OCI-LY3 (cell line): ENCODE measurements around the gene CTCF.
"Not testable (repeated sequence)": the region's sequence is repeated elsewhere in the genome, so short reads cannot be mapped to it uniquely, and the experiment has no call there.

ENCODE experiments used
- H2AFZ ChIP-seq: fragments of 200-600, 300-600 bp; shearing (Covaris generic); 2 replicates; pipeline ENCODE4 v1.6.0; 2014; ENCODE audit warnings: antibody characterized with exemption, low read depth, low read length
- H3K27ac ChIP-seq: fragments of 200-600, 300-600 bp; sonication (generic); 2 replicates; pipeline ENCODE4 v1.5.1; 2014; ENCODE audit warnings: mild to moderate bottlenecking, low read length, moderate library complexity, mixed read lengths
- H3K27me3 ChIP-seq: fragments of 200-600, 300-600 bp; sonication (generic); 2 replicates; pipeline ENCODE4 v1.6.1; 2014; ENCODE audit warnings: low read depth, low read length, mixed read lengths
- H3K36me3 ChIP-seq: fragments of 200-600, 300-600 bp; sonication (generic); replicated peaks from 2 replicates; pipeline ENCODE3; 2014; ENCODE audit warnings: low read depth, low read length, mixed read lengths
- H3K4me1 ChIP-seq: fragments of 300-600, 200-600 bp; sonication (generic); 2 replicates; pipeline ENCODE4 v1.6.1; 2014; ENCODE audit warnings: low read length, mixed read lengths
- H3K4me2 ChIP-seq: fragments of 200-600, 300-600 bp; sonication (generic); 2 replicates; pipeline ENCODE4 v1.6.1; 2014; ENCODE audit warnings: low read length, mixed read lengths
- H3K4me3 ChIP-seq: fragments of 300-600, 200-600 bp; sonication (generic); 2 replicates; pipeline ENCODE4 v1.5.1; 2014; ENCODE audit warnings: antibody characterized with exemption, mild to moderate bottlenecking, low read length, moderate library complexity
- H3K79me2 ChIP-seq: fragments of 300-600, 200-600 bp; shearing (Covaris generic); 2 replicates; pipeline ENCODE4 v1.6.1; 2014; ENCODE audit warnings: mild to moderate bottlenecking, low read length, mixed read lengths
- H3K9ac ChIP-seq: fragments of 300-600, 200-600 bp; shearing (Covaris generic); 2 replicates; pipeline ENCODE4 v1.6.0; 2014; ENCODE audit warnings: mild to moderate bottlenecking, low read length, moderate library complexity
- H3K9me3 ChIP-seq: fragments of 200-600, 300-600 bp; shearing (Covaris generic); 2 replicates; pipeline ENCODE4 v1.6.1; 2014; ENCODE audit warnings: low read length, mixed read lengths; ENCODE audit not compliant: insufficient read depth
- H4K20me1 ChIP-seq: fragments of 200-600, 300-600 bp; sonication (generic); 2 replicates; pipeline ENCODE4 v1.6.1; 2016; ENCODE audit warnings: low read length, mixed read lengths; ENCODE audit not compliant: insufficient read depth
- CTCF ChIP-seq: fragments of 200-600, 300-600 bp; sonication (generic); IDR thresholded peaks from 2 replicates; pipeline ENCODE4 v1.5.1; 2014; ENCODE audit warnings: antibody characterized with exemption, low read length, low read depth
- EZH2phosphoT487 ChIP-seq: fragments of 200-600 bp; shearing (Covaris generic); IDR thresholded peaks from 2 replicates; pipeline ENCODE4 v1.6.1; 2018; ENCODE audit warnings: antibody characterized with exemption, mixed run types, low read depth

Gene CTCF, protein sequence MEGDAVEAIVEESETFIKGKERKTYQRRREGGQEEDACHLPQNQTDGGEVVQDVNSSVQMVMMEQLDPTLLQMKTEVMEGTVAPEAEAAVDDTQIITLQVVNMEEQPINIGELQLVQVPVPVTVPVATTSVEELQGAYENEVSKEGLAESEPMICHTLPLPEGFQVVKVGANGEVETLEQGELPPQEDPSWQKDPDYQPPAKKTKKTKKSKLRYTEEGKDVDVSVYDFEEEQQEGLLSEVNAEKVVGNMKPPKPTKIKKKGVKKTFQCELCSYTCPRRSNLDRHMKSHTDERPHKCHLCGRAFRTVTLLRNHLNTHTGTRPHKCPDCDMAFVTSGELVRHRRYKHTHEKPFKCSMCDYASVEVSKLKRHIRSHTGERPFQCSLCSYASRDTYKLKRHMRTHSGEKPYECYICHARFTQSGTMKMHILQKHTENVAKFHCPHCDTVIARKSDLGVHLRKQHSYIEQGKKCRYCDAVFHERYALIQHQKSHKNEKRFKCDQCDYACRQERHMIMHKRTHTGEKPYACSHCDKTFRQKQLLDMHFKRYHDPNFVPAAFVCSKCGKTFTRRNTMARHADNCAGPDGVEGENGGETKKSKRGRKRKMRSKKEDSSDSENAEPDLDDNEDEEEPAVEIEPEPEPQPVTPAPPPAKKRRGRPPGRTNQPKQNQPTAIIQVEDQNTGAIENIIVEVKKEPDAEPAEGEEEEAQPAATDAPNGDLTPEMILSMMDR

DNA sequence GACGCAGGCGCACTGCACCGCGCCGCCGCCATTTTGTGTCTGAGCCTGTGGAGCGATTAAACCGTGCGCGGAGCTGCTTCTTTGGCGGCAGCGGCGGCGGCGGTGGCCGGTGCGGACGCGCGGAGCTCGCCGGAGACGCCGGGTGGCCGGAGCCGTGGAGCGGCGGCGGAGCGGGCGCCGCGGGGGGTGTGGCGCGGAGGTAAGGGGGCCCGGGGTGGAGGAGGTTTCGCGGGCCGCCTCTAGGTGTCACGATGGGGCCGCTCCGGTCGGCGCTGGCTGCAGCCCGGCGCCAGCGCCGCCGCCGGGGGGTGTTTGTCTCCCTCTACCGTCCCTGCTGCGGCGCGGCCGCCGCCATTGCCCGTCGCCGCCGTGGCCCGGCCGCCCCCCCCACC lies at the start of gene CTCF:
TSS of gene CTCF (plus strand) at position 1 of the 392 bp plus-strand sequence. CDS start 48,307 bp downstream, outside the sequence.
- peak within 1 kb of the TSS; percentile 90 for H3K4me3 ChIP-seq
- peak within 1 kb of the TSS; percentile 37 for H2AFZ ChIP-seq
- TF ChIP-seq EZH2phosphoT487 (no peak), CTCF (peak; percentile 41)
- 0 out of 2 replicates have a peak, but pooled peaks cover 7% of the 10 kb centered on the region for H4K20me1 ChIP-seq
- H3K27me3 ChIP-seq, result no peaks in the 10 kb centered on the region
- H3K9ac ChIP-seq, result peak within 1 kb of the TSS; percentile 97
- H3K27ac ChIP-seq, result peak within 1 kb of the TSS; percentile 95
- no peaks in the 10 kb centered on the region for H3K36me3 ChIP-seq
- no peaks in the 10 kb centered on the region for H3K9me3 ChIP-seq
- H3K79me2 ChIP-seq, result peaks cover 59% of the 10 kb centered on the region
- peak within 1 kb of the TSS; percentile 90 for H3K4me2 ChIP-seq
- peaks cover 37% of the 10 kb centered on the region for H3K4me1 ChIP-seq

DNA sequence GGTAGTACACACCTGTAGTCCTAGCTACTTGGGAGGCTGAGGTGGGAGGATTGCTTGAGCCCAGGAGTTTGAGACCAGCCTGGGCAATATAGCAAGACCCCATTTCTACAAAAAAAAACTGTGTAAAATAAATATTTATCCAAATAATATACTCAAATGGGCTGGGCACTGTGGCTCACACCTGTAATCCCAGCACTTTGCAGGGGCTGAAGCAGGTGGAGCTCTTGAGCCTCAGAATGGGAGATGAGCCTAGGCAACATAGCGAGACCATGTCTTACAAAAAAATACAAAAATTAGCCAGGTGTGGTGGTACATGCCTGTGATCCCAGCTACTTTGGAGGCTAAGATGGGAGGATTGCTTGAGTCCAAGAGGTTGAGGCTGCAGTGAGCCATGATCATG lies 48.4 kb upstream of the CTCF start:
- H4K20me1 ChIP-seq, H3K9me3 ChIP-seq, H3K27me3 ChIP-seq, H2AFZ ChIP-seq, H3K36me3 ChIP-seq, H3K79me2 ChIP-seq, H3K9ac ChIP-seq: not testable (repeated sequence)
- H3K27ac ChIP-seq, result peak overlapping the region; percentile 42
- peak overlapping the region; percentile 40 for H3K4me2 ChIP-seq
- H3K4me1 ChIP-seq, result peaks cover 53% of the 10 kb centered on the region
- H3K4me3 ChIP-seq, result 0 out of 2 replicates have a peak overlapping the region, but pooled peaks have one; percentile 7

DNA sequence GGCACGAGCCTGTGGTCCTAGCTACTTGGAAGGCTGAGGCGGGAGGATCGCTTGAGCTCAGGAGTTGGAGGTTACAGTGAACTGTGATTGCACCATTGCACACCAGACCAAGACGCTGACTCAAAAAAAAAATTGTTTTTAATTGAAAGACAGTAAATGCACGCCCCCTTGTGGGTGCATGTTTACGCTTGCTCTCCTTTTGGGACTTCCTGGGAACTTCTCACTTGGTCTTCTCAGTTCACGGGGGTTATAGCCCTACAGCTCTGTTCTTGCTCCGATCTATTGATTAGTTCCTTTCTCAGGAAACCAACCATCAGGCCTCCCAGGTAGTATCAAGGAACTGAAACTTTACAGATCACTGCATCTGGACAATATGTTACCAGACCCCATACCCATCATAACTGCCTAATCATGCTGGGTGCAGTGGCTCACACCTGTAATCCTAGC lies 47.9 kb upstream of the CTCF start:
- Histone ChIP-seq H3K4me2 (peak overlapping the region; percentile 40), H3K27ac (peak overlapping the region; percentile 42), H3K9me3 (no peaks in the 10 kb centered on the region), H2AFZ (no peak overlapping the region), H3K4me1 (peaks cover 58% of the 10 kb centered on the region), H3K9ac (no peak overlapping the region), H3K79me2 (no peaks in the 10 kb centered on the region), H3K27me3 (no peaks in the 10 kb centered on the region), H3K4me3 (0 out of 2 replicates have a peak overlapping the region, but pooled peaks have one; percentile 7), H4K20me1 (no peaks in the 10 kb centered on the region), H3K36me3 (no peaks in the 10 kb centered on the region)
- peak; percentile 63 for TF ChIP-seq CTCF
- TF ChIP-seq EZH2phosphoT487, result no peak

DNA sequence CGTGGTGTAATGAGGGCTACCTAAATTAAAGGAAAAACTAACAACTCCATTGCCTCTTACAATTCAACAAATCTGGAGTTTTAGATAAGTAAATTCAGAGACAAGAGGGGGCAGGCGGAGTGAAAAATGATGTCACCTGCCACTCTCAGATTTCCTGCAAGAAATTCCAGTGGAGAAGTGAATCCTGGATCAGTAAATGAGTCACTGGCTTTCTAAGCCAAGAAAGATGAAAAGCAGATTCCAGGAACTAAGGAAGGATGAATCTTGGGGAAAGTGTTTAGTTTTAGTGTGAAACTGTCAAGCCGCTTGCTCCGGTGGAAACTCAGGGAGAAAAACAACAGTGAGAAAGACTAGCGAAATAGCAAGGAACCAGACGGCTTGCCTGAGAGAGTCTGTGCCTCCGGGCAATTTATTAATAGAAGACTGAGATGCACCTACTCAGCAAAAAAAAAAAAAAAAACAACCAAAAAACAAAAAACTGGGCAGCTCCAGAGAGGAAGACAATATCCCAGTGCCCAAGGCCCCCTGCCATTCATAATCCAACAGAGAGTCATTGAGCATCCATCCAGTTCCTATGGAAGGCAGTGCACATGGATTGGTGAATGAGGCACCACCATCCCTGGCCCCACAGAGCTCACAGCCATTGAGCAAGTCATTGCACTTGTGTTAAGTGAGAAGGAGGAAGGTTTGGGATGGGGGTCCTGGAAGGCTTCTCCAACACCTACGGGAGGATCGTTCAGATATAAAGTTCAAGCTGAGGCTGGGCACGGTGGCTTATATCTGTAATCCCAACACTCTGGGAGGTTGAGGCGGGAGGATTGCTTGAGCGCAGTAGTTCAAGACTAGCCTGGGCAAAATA lies 45.8 kb upstream of the CTCF start:
- Histone ChIP-seq H3K9me3 (no peaks in the 10 kb centered on the region), H3K4me2 (peak overlapping the region; percentile 99), H3K4me1 (peaks cover 68% of the 10 kb centered on the region), H4K20me1 (no peaks in the 10 kb centered on the region), H3K79me2 (no peaks in the 10 kb centered on the region), H3K36me3 (no peaks in the 10 kb centered on the region), H3K27me3 (no peaks in the 10 kb centered on the region), H3K9ac (peak overlapping the region; percentile 86; the same call in 1 of the 2 replicates), H3K4me3 (no peak overlapping the region), H3K27ac (peak overlapping the region; percentile 93), H2AFZ (0 out of 2 replicates have a peak overlapping the region, but pooled peaks have one; percentile 15)
- TF ChIP-seq CTCF (no peak), EZH2phosphoT487 (no peak)
